ENCODE results near the gene GRK5. TPM values are rescaled to one million over a fixed set of nuclear protein-coding genes. Genes with fewer than 3 reads are reported as not detected.

GRK5 gene
- total RNA-seq, 1 experiment from 2014 or later, result 1.2 TPM

DNA sequence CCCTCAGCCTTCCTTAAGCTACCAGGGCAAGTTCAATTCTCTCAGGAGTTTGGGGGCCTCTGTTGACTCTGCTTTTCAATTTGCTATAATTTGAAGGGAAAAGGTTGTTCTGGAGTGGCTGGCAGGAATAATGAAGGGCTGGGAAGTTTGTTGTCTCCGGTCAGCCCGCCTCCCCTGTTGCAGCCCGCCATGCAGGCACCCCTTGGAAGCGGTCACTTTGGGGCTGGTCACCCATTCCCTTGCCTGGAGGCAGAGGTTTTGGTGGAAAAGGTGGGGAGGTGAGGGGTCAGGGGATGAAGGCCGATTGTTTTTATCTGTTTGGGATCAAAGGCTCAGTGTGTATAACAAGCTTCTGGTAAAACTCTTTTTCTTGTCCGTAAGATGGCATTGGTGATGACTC lies 79.1 kb downstream of the GRK5 start:
- H4K5ac ChIP-seq (ENCODE audit: insufficient read length, low read depth, low read length), result no peak overlapping the region
- no peak overlapping the region for H3K56ac ChIP-seq (ENCODE audit: insufficient read length, low read depth, low read length)
- DNase-seq, result no peak
- H3K9me3 ChIP-seq (ENCODE audit: control insufficient read depth, low read depth, low read length), result no peaks in the 10 kb centered on the region
- H2AFZ ChIP-seq (ENCODE audit: low read length), result no peak overlapping the region
- no peak overlapping the region for H3K27ac ChIP-seq (ENCODE audit: insufficient read length, low read depth, low read length)
- H3K18ac ChIP-seq (ENCODE audit: insufficient read length, low read depth, low read length), result no peak overlapping the region
- TF ChIP-seq CTCF (conservative IDR thresholded peaks at IDR 0.05), result no peak
- H3K4ac ChIP-seq (ENCODE audit: low read depth, low read length), result no peak overlapping the region
- H2BK5ac ChIP-seq (ENCODE audit: insufficient read length, low read length), result no peak overlapping the region
- no peak overlapping the region for H2AK5ac ChIP-seq (ENCODE audit: insufficient read length, low read length)
- H3K9ac ChIP-seq (ENCODE audit: extremely low read depth, insufficient read length, low read length), result no peak overlapping the region
- WGBS (ENCODE audit: extremely low coverage, insufficient read length, low lambda C conversion rate), result no CpG with 5 or more reads among the region's 6 CpGs
- no peak overlapping the region for H3K4me2 ChIP-seq (ENCODE audit: insufficient read depth, insufficient read length, low read length)
- Mint-ChIP-seq H3K4me3 (no peak overlapping the region), H3K9me3 (no peaks in the 10 kb centered on the region; a peak in 1 of 5 replicates), H3K36me3 (ENCODE audit: insufficient read depth in 1 of 3, low read depth in 3 of 3) (no peaks in the 10 kb centered on the region), H3K27me3 (ENCODE audit: low read depth) (peaks cover 8% of the 10 kb centered on the region), H3K27ac (no peak overlapping the region; a peak in 1 of 7 replicates), H3K4me1 (peaks cover 4 to 31% of the 10 kb centered on the region in 2 experiments)
- no peaks in the 10 kb centered on the region for H3K27me3 ChIP-seq (ENCODE audit: insufficient read depth, low read length)
- no peak overlapping the region for H2BK120ac ChIP-seq (ENCODE audit: low read depth, low read length, poor library complexity, severe bottlenecking)
- H4K91ac ChIP-seq (ENCODE audit: insufficient read length, low read depth, low read length), result no peak overlapping the region
- no peaks in the 10 kb centered on the region for H3K79me2 ChIP-seq (ENCODE audit: insufficient read depth, low read length)
- H3K23ac ChIP-seq (ENCODE audit: insufficient read length, low read depth, low read length), result no peak overlapping the region
- no peaks in the 10 kb centered on the region for H3K79me1 ChIP-seq (ENCODE audit: insufficient read depth, low read depth, low read length, poor library complexity, severe bottlenecking)
- H2BK15ac ChIP-seq (ENCODE audit: low read depth, low read length), result no peak overlapping the region
- H3K23me2 ChIP-seq (ENCODE audit: insufficient read length, low read depth, low read length, poor library complexity, severe bottlenecking), result no peaks in the 10 kb centered on the region
- H2BK20ac ChIP-seq (ENCODE audit: low read depth, low read length, poor library complexity, severe bottlenecking), result no peak overlapping the region
- no peaks in the 10 kb centered on the region for H4K20me1 ChIP-seq (ENCODE audit: control insufficient read depth, insufficient read depth, insufficient read length)
- H3K4me1 ChIP-seq (ENCODE audit: insufficient read depth, low read length), result no peaks in the 10 kb centered on the region; the same call in 1 of the 2 replicates
- H3T11ph ChIP-seq (ENCODE audit: low read length), result no peak overlapping the region
- no peak overlapping the region for H2BK12ac ChIP-seq (ENCODE audit: insufficient read length, low read depth, low read length)
- no peak overlapping the region for H3K14ac ChIP-seq (ENCODE audit: insufficient read depth, low read length)
- H4K8ac ChIP-seq (replicated peaks; ENCODE audit: insufficient read length, low read depth, low read length), result no peak overlapping the region

All from H9 (cell line).